Hepatocyte (in vitro differentiated cells): Measurements from ENCODE around the gene ANKMY2.

Experiments used
- CTCF ChIP-seq: fragments of 200-600 bp; sonication (generic); IDR thresholded peaks from 2 replicates; pipeline ENCODE4 v1.5.1; 2016; ENCODE audit warnings: antibody characterized with exemption, mild to moderate bottlenecking; ENCODE audit not compliant: poor library complexity
- EZH2 ChIP-seq: fragments of 200-600 bp; sonication (generic); IDR thresholded peaks from 2 replicates; pipeline ENCODE4 v1.6.1; 2016; ENCODE audit warnings: antibody characterized with exemption, mild to moderate bottlenecking, borderline replicate concordance
- EZH2phosphoT487 ChIP-seq: fragments of 200-600 bp; sonication (generic); IDR thresholded peaks from one replicate; pipeline ENCODE4 v1.6.1; 2018; ENCODE audit warnings: antibody characterized with exemption, mild to moderate bottlenecking, low read depth, moderate library complexity; ENCODE audit not compliant: unreplicated experiment, severe bottlenecking

GRCh38 chr7:16589881-16590280 is 55.7 kb downstream of the ANKMY2 start:
- TF ChIP-seq CTCF (no peak), EZH2 (no peak), EZH2phosphoT487 (no peak)
